ENCODE measurements around the gene REST. TPM values are rescaled to one million over a fixed set of nuclear protein-coding genes. Genes with fewer than 3 reads are reported as not detected.

REST gene
- total and polyA plus RNA-seq, 2 donors (not counting 3 experiments of a cell fraction or from before 2014, with no cell fraction given), result 7.0 to 45.9 TPM

DNA sequence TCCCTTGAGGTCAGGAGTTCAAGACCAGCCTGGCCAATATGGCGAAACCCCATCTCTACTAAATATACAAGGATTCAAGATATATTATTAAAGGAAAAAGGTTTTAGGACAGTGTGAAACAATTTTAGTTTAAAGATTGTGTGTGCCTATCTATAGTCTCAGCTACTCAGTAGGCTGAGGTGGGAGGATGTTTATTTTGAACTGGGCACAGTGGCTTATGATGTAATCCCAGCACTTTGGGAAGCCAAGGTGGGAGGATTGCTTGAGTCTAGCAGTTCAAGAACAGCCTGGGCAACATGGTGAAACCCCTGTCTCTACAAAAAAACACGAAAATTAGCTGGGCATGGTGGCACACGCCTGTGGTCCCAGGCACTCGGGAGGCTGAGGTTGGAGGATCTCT, 31.4 kb upstream of the REST start:
- Histone ChIP-seq H3K9me3 (replicated peaks; ENCODE audit: control insufficient read depth, insufficient read depth, low read length) (no peaks in the 10 kb centered on the region), H3K27ac (ENCODE audit: insufficient read depth, low read depth, low read length) (no peak overlapping the region), H3K27me3 (ENCODE audit: control insufficient read depth in 2 of 2, insufficient read depth in 2 of 2, low read length in 2 of 2) (peaks cover 0 to 2% of the 10 kb centered on the region in 2 experiments), H4K20me1 (replicated peaks; ENCODE audit: control insufficient read depth, extremely low read depth, insufficient read depth, low read length) (no peaks in the 10 kb centered on the region), H3K9ac (replicated peaks; ENCODE audit: extremely low read depth, insufficient read depth, low read length) (no peak overlapping the region), H3K79me2 (ENCODE audit: control insufficient read depth, insufficient read depth, low read length) (no peaks in the 10 kb centered on the region), H2AFZ (ENCODE audit: low read depth, low read length) (no peak overlapping the region), H3K36me3 (ENCODE audit: control insufficient read depth in 2 of 2, extremely low read depth in 1 of 2, insufficient read depth in 2 of 2, low read length in 2 of 2) (no peaks in the 10 kb centered on the region), H3K4me1 (ENCODE audit: control insufficient read depth, extremely low read depth, insufficient read depth, low read length) (no peaks in the 10 kb centered on the region), H3K9me1 (replicated peaks; ENCODE audit: control insufficient read depth, extremely low read depth, insufficient read depth, low read length) (no peaks in the 10 kb centered on the region), H3K4me3 (replicated peaks in 1 of 3; ENCODE audit: insufficient read depth in 1 of 3, low read depth in 1 of 3, low read length in 3 of 3) (no peak overlapping the region), H3K4me2 (ENCODE audit: insufficient read depth, low read length) (no peak overlapping the region)
- TF ChIP-seq GATA2 (IDR thresholded peaks at IDR 0.05; ENCODE audit: insufficient read depth, insufficient read length, low read depth, low read length) (no peak), MYC (IDR thresholded peaks at IDR 0.05; ENCODE audit: low read depth, low read length) (no peak), EZH2 (IDR thresholded peaks at IDR 0.05; ENCODE audit: borderline replicate concordance, low read depth, low read length, severe bottlenecking) (no peak), POLR2AphosphoS5 (IDR thresholded peaks at IDR 0.05; ENCODE audit: insufficient read depth, low read depth, low read length) (no peak), POLR2A (IDR thresholded peaks at IDR 0.05; ENCODE audit: low read depth, low read length) (no peak), JUN (IDR thresholded peaks at IDR 0.05; ENCODE audit: borderline replicate concordance, insufficient read depth, insufficient read length, low read depth) (no peak), MAX (IDR thresholded peaks at IDR 0.05; ENCODE audit: insufficient read depth, insufficient read length) (no peak), FOS (IDR thresholded peaks at IDR 0.05; ENCODE audit: borderline replicate concordance, insufficient read depth, low read length) (no peak)
- TF ChIP-seq, protein P1, sequence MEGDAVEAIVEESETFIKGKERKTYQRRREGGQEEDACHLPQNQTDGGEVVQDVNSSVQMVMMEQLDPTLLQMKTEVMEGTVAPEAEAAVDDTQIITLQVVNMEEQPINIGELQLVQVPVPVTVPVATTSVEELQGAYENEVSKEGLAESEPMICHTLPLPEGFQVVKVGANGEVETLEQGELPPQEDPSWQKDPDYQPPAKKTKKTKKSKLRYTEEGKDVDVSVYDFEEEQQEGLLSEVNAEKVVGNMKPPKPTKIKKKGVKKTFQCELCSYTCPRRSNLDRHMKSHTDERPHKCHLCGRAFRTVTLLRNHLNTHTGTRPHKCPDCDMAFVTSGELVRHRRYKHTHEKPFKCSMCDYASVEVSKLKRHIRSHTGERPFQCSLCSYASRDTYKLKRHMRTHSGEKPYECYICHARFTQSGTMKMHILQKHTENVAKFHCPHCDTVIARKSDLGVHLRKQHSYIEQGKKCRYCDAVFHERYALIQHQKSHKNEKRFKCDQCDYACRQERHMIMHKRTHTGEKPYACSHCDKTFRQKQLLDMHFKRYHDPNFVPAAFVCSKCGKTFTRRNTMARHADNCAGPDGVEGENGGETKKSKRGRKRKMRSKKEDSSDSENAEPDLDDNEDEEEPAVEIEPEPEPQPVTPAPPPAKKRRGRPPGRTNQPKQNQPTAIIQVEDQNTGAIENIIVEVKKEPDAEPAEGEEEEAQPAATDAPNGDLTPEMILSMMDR (IDR thresholded peaks at IDR 0.05; ENCODE audit: extremely low read depth in 1 of 2, insufficient read depth in 1 of 2, low read depth in 1 of 2, low read length in 2 of 2), result no peak
- CTCF ChIA-PET, result no interaction called here
- no TSS peak for BruUV-seq (replicated peaks)
- POLR2A ChIA-PET, result no interaction called here
- intact Hi-C loops (cut with micrococcal nuclease) (no loop called here), dilution Hi-C loops (cut with MboI; ENCODE audit: extremely low pct_ligation_motif_present, low sequenced_read_pairs) (no loop called here)
- DNase-seq (ENCODE audit: low read depth, low spot score), result no peak
- no peak for FAIRE-seq

Data from endothelial cell of umbilical vein (primary cell).